GM12891 (cell line): Measurements from ENCODE around the gene DAO.

ENCODE experiments used
- POLR2A ChIP-seq: IDR thresholded peaks from 2 replicates; pipeline ENCODE4 v1.6.1; 2011; ENCODE audit warnings: low read depth, low read length, control low read depth
- POLR2AphosphoS5 ChIP-seq: IDR thresholded peaks from 2 replicates; pipeline ENCODE4 v1.6.1; 2011; ENCODE audit warnings: low read depth, low read length, control low read depth
- POU2F2 ChIP-seq: IDR thresholded peaks from 2 replicates; pipeline ENCODE4 v1.6.1; 2011; ENCODE audit warnings: low read depth, mild to moderate bottlenecking, control low read depth, low read length, moderate library complexity
- TAF1 ChIP-seq: IDR thresholded peaks from 2 replicates; pipeline ENCODE4 v1.6.1; 2011; ENCODE audit warnings: low read depth, low read length, control low read depth

GRCh38 chr12:108916336-108916735 lies 36.4 kb downstream of the DAO start:
- TF ChIP-seq POLR2A, result no peak
- no peak for TF ChIP-seq POLR2AphosphoS5
- no peak for TF ChIP-seq POU2F2
- TF ChIP-seq TAF1, result no peak
